ENCODE results near the gene FSTL4.
A peak's percentile ranks its signal among the peaks of the same experiment; 100 is the strongest.
"Not testable (repeated sequence)": the region's sequence is repeated elsewhere in the genome, so short reads cannot be mapped to it uniquely, and the experiment has no call there.

The FSTL4 gene

DNA sequence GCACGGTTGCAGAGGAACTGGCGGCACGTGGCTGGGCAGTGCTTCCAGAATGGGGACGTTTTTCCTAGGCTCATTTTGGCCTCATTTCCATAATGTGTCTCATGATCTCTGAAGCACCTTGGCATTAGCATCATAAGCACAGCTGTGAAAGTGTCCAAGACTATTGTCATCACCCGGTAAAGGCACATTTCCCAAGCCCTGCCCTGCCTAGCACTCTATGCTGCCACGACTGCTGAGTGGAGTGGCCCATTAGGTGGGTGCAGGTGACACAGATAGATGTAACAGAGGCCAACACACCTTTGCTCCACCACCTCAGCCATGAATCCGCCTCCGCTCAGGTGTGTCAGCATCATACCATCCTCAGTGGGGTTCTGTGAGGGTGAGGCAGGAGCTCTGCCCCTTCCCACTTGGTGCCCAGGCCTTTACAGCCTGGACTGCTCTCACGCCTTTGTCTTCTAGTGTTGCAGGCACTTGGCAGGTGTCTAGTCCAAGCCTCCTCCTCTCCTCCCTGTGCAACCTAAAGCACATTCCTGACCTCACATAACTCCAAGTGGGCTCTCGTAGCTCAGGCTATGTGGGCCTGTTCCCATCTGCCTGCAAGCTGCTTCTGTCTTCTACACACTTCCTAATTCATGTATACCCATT lies 213.0 kb downstream of the FSTL4 start:
- DNase-seq: no peak

DNA sequence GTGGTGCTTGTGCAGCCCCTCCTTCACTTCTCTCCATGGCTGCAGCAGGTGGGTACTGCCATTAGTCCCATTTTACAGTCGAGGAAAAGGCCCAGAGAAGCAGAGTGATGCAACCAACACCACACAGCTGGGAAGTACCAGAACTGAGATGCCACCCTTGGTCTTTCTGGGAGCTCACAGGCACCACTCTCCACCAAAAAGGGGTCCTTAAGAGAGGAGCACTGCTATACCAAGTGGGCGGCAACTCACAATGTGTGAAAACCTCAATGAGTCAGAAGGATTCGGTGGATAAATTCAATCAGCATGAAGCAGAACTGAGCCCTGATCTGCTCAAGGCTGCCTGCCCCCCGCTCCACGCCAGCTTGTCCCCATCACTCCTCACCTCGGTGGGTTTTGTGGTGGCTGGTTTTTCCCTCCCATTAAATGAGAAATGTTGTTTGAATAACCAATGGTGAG lies 213.7 kb downstream of the FSTL4 start:
- peak; percentile 22 for DNase-seq

DNA sequence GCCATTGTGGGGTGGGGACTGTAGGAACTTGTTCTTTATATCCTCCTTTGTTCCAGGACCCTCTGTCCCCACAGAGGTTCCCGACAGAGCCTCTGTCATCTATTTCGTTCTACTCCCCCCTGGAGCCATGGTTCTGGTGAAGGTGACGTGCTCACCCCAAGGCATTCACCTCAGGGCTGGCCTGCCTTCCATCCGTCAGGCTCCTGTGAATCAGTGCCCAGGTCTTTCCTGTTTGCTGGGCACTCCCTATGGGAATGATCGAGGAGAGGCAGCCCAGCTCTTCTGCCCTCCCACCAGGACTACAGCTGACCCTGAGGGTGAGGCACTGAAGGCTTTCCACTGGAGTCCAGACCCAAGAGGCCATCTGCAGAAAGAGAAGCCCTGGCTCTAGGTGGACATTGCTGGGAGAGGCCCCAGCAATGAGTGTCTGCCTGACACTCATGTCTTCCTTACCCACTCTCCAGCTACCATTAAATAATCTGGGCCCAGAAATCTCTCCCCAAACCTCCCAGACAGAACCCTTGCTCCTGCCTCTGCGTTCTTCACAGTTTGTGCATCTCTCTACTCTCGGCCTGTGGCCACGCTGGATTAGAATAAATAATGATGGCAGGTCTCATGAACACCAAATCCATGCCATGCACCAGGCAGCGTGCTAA lies 214.2 kb downstream of the FSTL4 start:
- DNase-seq: no peak

DNA sequence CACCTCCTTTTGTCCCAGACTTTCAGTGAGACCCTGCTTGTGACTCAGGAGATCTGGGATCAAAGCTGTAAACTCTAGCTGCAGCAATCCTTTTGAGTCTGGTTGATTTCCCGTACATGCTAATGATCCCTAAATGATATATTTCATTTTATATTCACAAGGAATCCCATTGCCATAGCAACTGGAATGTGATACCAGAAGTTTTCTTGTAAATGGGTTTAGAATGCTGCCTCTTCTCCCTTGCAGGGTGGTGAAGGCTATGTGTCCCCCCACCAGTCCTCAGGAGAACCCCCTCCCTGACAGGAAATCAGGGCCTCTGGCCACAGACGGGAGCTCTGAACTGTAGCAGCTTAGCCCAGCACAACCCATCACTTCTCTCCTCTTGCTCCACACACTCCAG lies 215.0 kb downstream of the FSTL4 start:
- no peak for DNase-seq

DNA sequence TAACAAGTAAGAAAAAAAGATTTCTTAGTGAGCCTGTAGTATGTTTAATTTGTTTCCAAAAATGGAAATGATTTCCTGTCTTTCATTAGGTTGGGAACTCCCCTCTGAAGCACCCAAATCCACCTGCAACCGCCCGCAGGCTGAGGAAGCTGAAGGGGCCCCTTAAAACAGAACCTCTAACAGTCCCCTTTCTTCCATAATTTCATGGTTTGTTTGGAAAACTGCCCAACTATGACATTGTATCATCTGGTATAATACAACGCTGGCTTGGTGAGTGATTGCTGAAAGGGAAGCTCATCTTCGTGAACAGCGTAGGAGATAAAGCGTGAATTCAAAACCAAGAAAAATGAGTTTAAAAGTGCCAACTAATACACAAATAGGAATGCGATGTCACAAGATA lies 215.5 kb downstream of the FSTL4 start:
- no peak for DNase-seq

DNA sequence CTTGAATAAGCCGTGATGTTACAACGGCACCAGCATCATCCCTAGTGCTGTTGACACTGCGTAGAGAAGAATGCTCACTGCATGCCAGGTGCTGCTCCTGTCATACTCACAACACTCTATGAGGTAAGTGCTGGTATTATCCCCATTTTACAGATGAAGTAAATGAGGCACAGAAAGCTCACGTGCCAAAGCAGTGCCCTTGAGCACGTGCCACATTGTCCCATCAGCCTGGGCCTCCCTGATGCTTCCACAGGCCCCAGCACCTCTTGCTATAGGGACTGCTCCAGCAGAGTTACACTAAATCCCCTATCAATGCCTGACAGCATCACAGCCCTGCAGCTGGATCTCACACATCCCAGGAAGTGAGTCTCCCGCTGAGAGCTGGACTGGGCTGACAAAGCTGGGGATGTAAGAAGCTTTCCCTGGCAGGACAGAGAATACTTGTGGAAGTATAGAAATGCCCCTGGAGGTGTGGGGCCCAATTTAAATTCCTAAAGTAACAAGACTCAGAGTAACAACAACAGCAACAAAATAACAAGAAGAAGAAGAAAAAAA lies 216.1 kb downstream of the FSTL4 start:
- no peak for DNase-seq

DNA sequence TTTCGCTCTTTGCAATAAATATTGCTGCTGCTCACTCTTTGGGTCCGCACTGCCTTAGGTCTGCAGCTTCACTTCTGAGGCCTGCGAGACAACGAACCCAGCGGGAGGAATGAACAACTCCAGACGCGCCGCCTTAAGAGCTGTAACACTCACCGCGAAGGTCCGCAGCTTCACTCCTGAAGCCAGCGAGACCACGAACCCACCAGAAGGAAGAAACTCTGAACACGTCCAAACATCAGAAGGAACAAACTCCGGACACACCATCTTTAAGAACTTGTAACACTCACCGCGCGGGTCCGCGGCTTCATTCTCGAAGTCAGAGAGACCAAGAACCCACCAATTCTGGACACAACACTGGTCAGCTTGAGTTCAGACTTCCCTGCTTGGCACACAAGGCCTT lies 217.1 kb downstream of the FSTL4 start:
- not testable (repeated sequence) for DNase-seq

DNA sequence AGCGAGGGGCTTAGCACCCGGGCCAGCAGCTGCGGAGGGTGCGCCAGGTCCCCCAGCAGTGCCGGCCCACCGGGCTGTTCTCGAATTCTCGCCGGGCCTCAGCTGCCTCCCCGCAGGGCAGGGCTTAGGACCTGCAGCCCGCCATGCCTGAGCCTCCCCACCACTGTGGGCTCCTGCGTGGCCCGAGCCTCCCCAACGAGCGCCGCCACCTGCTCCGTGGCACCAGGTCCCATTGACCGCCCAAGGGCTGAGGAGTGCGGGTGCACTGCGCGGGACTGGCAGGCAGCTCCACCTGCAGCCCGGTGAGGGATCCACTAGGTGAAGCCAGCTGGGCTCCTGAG lies 217.9 kb downstream of the FSTL4 start:
- DNase-seq: not testable (repeated sequence)

DNA sequence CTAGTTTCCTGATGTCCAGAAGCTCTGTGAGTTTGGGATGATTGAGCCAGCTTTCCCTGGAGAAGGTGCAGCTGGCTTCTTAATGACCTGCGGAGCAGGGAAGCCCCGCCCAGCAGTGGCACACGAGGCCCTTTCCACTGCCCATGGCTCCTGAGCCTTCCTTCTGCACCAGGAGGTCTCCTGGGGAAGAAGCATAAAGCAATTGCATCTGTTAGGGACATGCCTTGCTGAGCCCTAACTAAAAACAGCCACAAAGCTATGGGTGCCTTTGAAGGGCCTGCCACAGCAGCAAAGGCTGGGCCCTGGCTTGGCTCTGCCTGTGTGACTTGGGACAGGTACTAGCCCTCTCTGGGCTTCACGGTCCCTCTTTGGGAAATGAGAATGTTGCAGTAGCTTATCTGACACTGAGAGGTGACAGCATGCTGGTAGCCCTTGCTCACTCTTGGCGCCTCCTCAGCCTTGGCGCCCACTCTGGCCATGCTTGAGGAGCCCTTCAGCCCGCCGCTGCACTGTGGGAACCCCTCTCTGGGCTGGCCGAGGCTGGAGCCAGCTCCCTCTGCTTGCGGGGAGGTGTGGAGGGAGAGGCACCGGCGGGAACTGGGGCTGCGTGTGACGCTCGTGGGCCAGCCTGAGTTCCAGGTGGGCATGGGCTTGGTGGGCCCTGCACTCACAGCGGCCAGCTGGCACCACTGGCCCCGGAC lies 218.4 kb downstream of the FSTL4 start:
- DNase-seq: no peak

DNA sequence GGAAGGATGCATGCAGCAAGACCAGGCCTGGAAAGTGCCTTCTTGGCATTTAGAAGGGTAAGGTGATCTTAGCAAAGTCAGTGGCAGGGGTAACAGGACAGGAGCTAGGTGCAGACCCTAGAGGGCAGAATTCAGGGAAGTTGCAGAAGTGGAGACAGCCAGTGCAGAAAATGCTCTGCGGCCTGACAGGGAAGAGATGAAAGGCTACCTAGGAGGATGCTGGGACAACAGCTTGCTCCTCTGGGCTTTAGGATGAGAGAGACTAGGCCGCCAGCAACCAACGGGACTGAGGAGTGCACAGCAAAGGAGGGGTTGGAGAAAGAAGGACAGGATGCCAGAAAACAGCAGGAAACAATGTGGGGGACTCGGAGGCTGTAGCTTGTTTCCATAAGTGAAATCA lies 219.9 kb downstream of the FSTL4 start:
- DNase-seq: no peak

DNA sequence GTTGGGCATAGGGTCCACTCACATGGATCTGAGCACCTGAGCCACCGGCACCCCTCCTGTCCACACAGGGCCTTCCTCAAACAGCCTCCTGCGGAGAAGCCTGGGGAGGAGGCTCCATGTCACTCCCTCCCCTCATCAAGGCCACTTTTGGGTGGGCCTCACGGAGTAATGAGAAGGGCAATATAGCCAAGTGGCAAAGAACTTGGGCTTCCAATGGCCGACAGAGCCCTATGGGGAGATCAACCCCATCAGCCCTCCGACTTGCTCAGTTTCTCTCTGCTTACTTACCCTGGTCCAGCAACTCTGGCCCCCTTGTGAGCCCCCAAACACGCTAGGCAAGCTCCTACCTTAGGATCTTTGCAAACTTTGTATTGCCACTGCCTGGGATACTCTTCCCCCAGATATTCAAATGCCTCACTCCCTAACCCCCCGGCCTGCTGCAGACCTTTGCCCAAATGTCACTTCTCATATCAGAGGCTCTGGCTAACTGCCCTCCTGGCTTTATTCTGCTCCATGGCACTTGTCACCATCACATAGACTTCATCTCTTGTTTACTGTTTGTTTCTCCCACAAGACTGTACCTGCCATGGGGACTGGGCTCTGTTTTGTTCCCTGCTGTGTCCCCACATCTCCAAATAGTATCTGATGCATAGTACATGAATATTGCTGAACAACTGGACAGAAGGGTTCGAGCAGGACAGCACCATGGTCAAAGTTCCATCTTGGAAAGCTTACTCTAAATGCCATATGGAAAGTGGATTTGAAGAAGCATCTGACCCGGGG lies 220.8 kb downstream of the FSTL4 start:
- no peak for DNase-seq

DNA sequence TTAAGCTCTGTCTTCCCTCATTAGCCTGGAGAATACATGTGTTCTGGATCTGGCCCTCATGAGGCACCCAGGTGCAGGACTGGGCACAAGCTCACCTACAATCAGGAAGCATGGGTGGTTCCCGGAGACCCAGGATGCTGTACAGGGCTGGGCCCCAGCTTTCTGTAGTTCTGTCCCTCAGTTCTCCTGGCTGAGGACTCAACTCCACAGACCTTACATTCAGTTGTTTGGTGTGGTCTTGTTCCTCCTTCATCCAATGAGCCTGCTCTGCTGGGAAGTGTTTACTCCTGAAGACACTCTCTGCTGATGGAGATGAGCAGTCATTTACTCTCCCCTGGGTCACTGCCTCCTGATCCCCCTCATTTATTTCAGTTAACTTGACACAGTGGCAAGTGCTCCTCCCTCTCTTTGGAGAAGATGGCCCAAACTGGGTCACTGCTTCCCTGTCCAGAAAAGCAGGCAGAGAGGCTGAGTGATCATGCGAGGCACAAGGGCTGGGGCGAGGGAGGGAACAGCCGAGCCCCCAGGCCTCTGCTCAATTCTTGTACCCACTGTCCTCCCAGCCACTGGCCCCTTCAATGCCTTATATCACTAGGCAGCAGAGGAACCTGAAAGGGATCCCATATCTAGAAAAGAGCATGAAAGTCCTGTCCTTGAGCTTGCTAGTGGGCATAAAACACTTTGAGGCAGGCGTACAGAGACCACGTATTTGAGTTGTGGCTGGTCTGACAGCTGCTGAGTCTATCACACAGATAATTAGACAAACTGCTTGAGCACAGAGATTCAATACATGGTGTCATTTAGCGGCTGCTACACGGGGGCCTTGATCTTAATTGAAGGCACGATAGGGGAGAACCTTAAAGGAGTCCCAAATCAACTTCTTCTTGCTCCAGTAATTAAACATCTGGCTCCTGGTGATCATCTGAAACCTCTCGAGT lies 221.7 kb downstream of the FSTL4 start:
- DNase-seq: no peak

DNA sequence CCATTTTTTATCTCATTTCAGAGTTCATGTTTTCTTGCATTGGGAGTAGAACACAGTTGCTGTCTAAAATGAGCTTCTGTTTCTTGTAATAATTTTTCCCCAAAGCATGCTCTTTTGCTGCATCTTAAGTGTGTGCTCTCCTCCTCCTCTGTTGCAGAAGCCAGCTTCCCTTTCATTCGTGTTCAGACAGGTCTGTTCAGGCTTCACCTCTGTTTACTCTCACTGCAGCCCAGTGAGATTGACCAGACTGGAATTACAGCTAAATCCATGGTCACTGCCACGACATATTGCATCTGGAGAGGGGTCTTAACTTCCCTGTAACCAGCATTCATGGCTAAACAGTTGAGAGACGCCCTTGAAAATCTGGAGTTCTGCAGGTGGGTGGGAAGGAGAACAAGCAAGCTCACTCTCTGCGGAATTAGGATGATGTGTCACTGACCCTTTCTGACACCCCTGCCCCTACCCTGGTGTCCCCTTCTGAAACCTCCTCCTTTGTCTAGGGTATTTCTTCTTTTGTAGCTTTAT lies 223.2 kb downstream of the FSTL4 start:
- no peak for DNase-seq

DNA sequence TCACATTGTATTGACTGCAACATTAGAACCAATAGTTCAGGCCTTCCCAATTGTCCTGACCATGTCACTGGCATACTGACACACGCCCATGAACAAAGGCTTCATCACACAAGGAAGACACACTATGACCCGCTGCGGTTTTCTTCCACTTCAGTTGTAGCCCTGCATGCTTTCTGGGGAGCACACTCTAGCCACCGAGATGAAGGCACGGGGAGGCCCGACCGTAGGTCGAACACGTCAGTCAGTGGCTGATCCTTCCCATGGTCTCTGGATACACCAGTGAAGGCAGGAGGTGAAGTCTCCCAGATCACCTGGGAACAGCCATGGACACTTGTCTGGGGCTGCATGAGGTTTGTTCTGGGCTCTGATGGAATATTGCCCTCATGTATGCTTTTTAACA lies 224.7 kb downstream of the FSTL4 start:
- no peak for DNase-seq

DNA sequence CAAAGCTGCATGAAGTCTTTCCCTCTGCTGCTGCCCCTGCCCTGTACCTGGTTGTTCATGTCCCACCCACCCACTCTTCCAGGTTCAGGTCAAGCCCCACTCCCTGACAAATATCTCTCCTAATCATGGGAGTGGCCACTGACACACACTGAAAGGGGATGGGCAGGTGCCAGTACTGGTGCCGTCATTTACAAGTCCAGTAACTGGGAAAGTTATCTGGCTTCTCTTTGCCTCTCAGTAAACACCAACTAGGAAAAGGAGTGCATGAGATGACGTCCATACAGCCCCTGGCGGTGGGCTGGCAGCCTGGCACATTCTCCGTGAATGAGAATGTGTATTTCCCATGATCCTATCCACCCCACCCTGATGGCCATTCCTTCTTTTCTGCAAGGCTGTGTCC lies 225.2 kb downstream of the FSTL4 start:
- DNase-seq: no peak

DNA sequence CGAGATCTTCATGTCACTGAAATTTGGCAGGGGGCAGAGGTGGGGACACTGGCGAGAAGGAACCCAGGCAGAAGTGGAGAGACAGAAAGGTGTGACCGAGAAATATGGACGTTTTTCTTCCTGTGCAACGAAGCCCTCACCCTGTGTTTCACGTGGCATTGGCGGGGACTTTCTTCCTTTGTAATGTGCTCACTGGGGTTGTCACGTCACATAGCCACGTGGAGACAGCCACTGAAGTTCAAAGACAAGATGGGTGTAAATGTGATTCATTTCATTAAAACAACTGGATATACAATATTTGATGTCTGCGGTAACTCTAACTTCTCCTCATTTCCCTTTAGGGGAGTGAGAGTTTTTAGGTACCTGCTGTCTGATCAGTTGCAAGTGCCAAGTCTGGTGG lies 225.7 kb downstream of the FSTL4 start:
- DNase-seq: no peak

DNA sequence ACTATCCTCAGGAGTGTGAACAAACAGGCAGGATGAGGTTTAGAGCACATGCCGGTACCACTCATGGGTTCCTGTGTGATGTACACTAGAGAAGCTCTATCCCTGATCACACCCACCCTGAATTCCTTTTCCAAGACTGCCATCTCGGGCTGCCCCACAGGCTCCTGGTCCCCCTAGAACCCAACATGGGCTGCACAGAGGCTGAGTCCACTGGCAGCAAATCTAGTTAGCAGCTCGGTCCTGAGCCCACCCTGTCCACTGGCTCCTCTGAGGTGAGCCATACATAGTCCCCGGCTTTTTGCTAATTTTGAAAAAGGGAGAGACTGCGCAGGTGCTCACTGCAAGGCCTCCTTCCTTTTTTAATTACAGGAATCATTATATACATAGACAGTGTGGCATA lies 227.0 kb downstream of the FSTL4 start:
- DNase-seq: no peak

DNA sequence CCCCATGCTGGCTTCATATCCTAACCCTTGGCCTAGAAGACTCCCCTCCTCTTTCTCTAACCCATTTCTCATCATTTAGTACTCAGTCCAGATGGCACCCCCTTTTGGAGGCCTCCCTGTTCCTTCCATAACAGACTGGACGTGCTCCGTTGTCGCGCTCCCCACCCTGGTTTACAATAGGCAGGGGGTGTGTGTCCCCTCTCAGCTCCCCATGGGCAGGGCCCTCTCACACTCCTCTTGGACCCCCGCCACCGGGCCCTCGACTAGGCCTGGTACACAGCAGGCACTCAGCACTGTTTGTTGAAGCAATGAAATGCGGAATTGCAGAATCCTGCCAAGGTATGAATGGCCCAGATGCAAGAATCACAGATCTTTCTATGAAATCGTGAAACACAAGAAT lies 227.4 kb downstream of the FSTL4 start:
- no peak for DNase-seq

DNA sequence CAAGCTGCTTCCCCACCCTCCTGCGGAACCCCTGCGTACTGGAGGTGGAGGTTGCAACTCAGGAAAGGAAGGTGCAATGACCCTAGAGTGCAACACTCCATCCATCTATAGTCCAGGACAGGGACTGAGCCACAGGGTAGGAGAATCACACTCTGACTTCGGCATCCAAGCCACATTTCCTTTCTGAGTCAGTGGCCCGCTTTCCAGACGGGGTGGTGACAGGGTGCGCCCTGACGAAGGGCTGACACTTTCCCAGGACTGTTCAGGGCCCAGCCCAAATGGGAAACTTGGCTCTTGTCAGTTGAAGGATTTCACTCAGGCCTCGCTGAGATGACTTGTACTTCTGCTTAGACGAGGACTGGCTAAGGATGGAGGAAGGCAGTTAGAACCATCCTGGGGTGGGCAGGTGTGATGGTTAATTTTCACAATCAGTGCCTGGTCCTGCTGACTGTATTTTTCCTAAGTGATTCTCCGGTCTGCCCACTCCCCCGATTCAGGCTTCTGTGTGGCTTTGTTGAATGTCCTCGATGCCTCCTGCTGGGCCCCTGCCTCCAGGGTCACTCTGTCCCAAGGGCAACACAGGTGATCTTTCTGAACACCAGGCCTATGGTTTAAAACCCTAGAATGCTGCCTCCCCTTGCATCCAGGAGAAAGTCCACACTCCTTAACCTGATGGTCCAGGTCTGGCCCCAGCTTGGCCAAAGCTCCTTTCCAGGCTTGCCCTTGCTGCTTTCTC lies 228.1 kb downstream of the FSTL4 start:
- DNase-seq: no peak

DNA sequence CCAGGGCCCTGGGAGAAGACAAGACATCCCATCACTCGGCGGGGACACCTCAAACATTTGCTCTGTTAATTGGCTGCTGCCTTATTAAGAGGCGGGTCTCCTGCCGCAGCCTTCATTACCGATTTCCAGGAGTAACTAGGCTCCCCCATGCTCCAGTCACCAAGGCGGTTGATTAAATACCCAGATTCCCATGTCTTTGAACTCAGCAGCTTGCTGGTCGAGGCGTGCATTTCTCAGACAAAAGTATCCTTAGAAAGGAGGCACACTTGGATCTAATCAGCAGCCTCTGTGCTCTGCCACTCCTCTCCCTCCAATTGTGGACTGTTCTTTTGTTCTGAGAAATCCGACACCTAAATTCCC lies 228.8 kb downstream of the FSTL4 start:
- no peak for DNase-seq
